Stomach (tissue), 4 donors: Measurements from ENCODE around the gene EEF1G.

Experiments
- CTCF ChIP-seq, 7 experiments: fragments of 450-650 bp in 4 of 7; fragments of 200-600 bp in 3 of 7; sonication (generic) in 3 of 7; IDR thresholded peaks; one replicate each; pipeline ENCODE4 v1.5.1; 2016 to 2019; ENCODE audit warnings: antibody characterized with exemption in 7 of 7, control low read depth in 2 of 7, mild to moderate bottlenecking in 1 of 7
- EP300 ChIP-seq: sonication (generic); formaldehyde crosslinking; IDR thresholded peaks from one replicate; pipeline ENCODE4 v1.6.1; 2017; ENCODE audit warnings: antibody characterized with exemption
- POLR2A ChIP-seq, 4 donors: fragments of 450-650 bp; IDR thresholded peaks; one replicate each; pipeline ENCODE4 v1.6.1; 2016; ENCODE audit warnings: antibody characterized with exemption in 4 of 4, control low read depth in 2 of 4, mild to moderate bottlenecking in 1 of 4, moderate library complexity in 1 of 4
- POLR2AphosphoS5 ChIP-seq, 3 donors: sonication (generic); formaldehyde crosslinking; IDR thresholded peaks; one replicate each; pipeline ENCODE4 v1.6.1; 2016; ENCODE audit warnings: antibody characterized with exemption in 3 of 3

GRCh38 chr11:62567018-62567633 lies 6.6 kb downstream of the EEF1G start:
- TF ChIP-seq POLR2A (IDR thresholded peaks at IDR 0.05) (no peak), CTCF (IDR thresholded peaks at IDR 0.05) (no peak), POLR2AphosphoS5 (IDR thresholded peaks at IDR 0.05) (no peak), EP300 (no peak)
